GM12891 (cell line): ENCODE data around the gene SYNGAP1.

Source experiments
- PAX5 ChIP-seq: IDR thresholded peaks from 2 replicates; pipeline ENCODE4 v1.6.1; 2011; ENCODE audit warnings: low read length, moderate library complexity, mild to moderate bottlenecking; ENCODE audit not compliant: insufficient read depth, severe bottlenecking
- POLR2A ChIP-seq: IDR thresholded peaks from 2 replicates; pipeline ENCODE4 v1.6.1; 2011; ENCODE audit warnings: low read depth, low read length, control low read depth
- POLR2AphosphoS5 ChIP-seq: IDR thresholded peaks from 2 replicates; pipeline ENCODE4 v1.6.1; 2011; ENCODE audit warnings: low read depth, low read length, control low read depth
- SPI1 ChIP-seq: IDR thresholded peaks from 2 replicates; pipeline ENCODE4 v1.6.1; 2011; ENCODE audit warnings: low read depth, low read length, control low read depth
- TAF1 ChIP-seq: IDR thresholded peaks from 2 replicates; pipeline ENCODE4 v1.6.1; 2011; ENCODE audit warnings: low read depth, low read length, control low read depth

DNA sequence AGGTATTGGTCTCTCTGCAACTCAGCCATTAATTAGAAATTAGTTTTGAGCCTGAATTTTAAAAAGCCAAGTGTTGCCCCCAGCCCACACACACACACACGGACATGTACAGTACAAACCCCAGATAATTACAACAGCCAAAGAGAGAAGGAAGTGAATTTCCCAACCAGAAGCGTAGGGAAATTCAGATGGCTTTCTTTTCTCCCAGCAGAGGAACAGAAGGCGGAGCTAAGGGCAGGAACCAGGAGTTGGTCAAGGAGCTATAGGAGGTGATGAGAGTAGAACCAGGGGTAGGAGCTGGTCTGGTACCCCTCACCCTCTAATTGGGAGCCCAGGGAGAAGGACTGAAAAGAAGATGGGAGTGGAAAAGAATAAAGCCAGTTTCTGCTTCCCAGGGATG lies 30.6 kb downstream of the SYNGAP1 start:
- TF ChIP-seq POLR2A (no peak), POLR2AphosphoS5 (no peak), PAX5 (no peak), TAF1 (no peak), SPI1 (no peak)
